Endodermal cell (in vitro differentiated cells): ENCODE results near the gene POMGNT1. TPM values are rescaled to one million over a fixed set of nuclear protein-coding genes. Genes with fewer than 3 reads are reported as not detected.
"Not testable (repeated sequence)": the region's sequence is repeated elsewhere in the genome, so short reads cannot be mapped to it uniquely, and the experiment has no call there.

Experiments
- DNase-seq: peaks from one replicate; pipeline ENCODE4 v3.0.0-alpha.2; 2017
- H3K27ac ChIP-seq: 2 replicates; pipeline ENCODE4 v1.5.1; 2013; ENCODE audit warnings: mild to moderate bottlenecking, low read depth, low read length, moderate library complexity
- H3K27me3 ChIP-seq: 2 replicates; pipeline ENCODE4 v1.6.1; 2013; ENCODE audit warnings: mild to moderate bottlenecking, low read length, moderate library complexity; ENCODE audit not compliant: insufficient read depth, control insufficient read depth, poor library complexity, severe bottlenecking
- H3K36me3 ChIP-seq: 2 replicates; pipeline ENCODE4 v1.7.0; 2013; ENCODE audit warnings: mild to moderate bottlenecking, low read length, moderate library complexity; ENCODE audit not compliant: control insufficient read depth, insufficient read depth
- H3K4me1 ChIP-seq: one replicate; pipeline ENCODE4 v1.7.0; 2013; ENCODE audit warnings: low read length; ENCODE audit not compliant: control insufficient read depth, insufficient read depth
- H3K4me3 ChIP-seq: 2 replicates; pipeline ENCODE4 v1.5.1; 2013; ENCODE audit warnings: mild to moderate bottlenecking, low read length, moderate library complexity
- H3K9ac ChIP-seq: 2 replicates; pipeline ENCODE4 v1.6.1; 2013; ENCODE audit warnings: mild to moderate bottlenecking, low read length, moderate library complexity; ENCODE audit not compliant: poor library complexity, severe bottlenecking; ENCODE audit errors: extremely low read depth
- H3K9me3 ChIP-seq: 2 replicates; pipeline ENCODE4 v1.6.1; 2013; ENCODE audit warnings: mild to moderate bottlenecking, low read length, moderate library complexity; ENCODE audit not compliant: control insufficient read depth
- H3K27ac Mint-ChIP-seq: 2 replicates; pipeline ENCODE4 v1.8.0; 2020; ENCODE audit warnings: mixed read lengths
- H3K27me3 Mint-ChIP-seq: 2 replicates; pipeline ENCODE4 v1.8.0; 2021; ENCODE audit warnings: mild to moderate bottlenecking, mixed read lengths; ENCODE audit not compliant: insufficient read depth
- H3K36me3 Mint-ChIP-seq: 2 replicates; pipeline ENCODE4 v1.8.0; 2020; ENCODE audit warnings: low read depth, mixed read lengths
- H3K4me1 Mint-ChIP-seq: 2 replicates; pipeline ENCODE4 v1.8.0; 2020; ENCODE audit warnings: mixed read lengths
- H3K4me3 Mint-ChIP-seq: 2 replicates; pipeline ENCODE4 v1.8.0; 2020; ENCODE audit warnings: mild to moderate bottlenecking, moderate library complexity, mixed read lengths
- H3K9me3 Mint-ChIP-seq: 2 replicates; pipeline ENCODE4 v1.8.0; 2020; ENCODE audit warnings: mild to moderate bottlenecking, mixed read lengths
- WGBS, 2 experiments: methylation state at CpG; one replicate each; pipeline versions ENCODE4 v1.1.5 to v1.1.7; 2013; ENCODE audit warnings: missing lambda C conversion rate in 2 of 2, mixed read lengths in 1 of 2; ENCODE audit not compliant: insufficient coverage in 1 of 2, insufficient read length in 1 of 2; 5-methylcytosine and 5-hydroxymethylcytosine counted together
- total RNA-seq, 2 donors: library from RNA; stranded (reverse); fragmentation: NEBNext Ultra II Directional in 1 of 2; extraction: Animal tissue kit (Norgen Biotek cat#: 25700) in 1 of 2; gene quantifications; 2 replicates in 1 of 2; 3 replicates in 1 of 2; pipeline ENCODE4 v1.2.1, GENCODE V29; 2021
- TF ChIP-seq, protein P1 (sequence below): fragments of 200-600 bp; sonication (generic); conservative IDR thresholded peaks from 2 replicates; pipeline ENCODE4 v1.5.0; 2021; ENCODE audit warnings: antibody characterized with exemption, mild to moderate bottlenecking

POMGNT1 gene
- total RNA-seq, 2 donors from 2014 or later: 101 TPM

GRCh38 chr1:46246548-46247435 is 48.6 kb upstream of the POMGNT1 start:
- Histone ChIP-seq H3K27me3 (no peaks in the 10 kb centered on the region), H3K36me3 (peaks cover 31% of the 10 kb centered on the region), H3K27ac (peak overlapping the region; percentile 63), H3K9ac (peak overlapping the region; percentile 85), H3K9me3 (no peaks in the 10 kb centered on the region), H3K4me3 (peak overlapping the region; percentile 82), H3K4me1 (peaks cover 8% of the 10 kb centered on the region)
- Mint-ChIP-seq H3K4me1 (peaks cover 16% of the 10 kb centered on the region), H3K4me3 (peak overlapping the region; percentile 91), H3K9me3 (peaks cover 4% of the 10 kb centered on the region), H3K27ac (peak overlapping the region; percentile 98), H3K27me3 (peaks cover 2% of the 10 kb centered on the region), H3K36me3 (peaks cover 26% of the 10 kb centered on the region)
- TF ChIP-seq, protein P1, sequence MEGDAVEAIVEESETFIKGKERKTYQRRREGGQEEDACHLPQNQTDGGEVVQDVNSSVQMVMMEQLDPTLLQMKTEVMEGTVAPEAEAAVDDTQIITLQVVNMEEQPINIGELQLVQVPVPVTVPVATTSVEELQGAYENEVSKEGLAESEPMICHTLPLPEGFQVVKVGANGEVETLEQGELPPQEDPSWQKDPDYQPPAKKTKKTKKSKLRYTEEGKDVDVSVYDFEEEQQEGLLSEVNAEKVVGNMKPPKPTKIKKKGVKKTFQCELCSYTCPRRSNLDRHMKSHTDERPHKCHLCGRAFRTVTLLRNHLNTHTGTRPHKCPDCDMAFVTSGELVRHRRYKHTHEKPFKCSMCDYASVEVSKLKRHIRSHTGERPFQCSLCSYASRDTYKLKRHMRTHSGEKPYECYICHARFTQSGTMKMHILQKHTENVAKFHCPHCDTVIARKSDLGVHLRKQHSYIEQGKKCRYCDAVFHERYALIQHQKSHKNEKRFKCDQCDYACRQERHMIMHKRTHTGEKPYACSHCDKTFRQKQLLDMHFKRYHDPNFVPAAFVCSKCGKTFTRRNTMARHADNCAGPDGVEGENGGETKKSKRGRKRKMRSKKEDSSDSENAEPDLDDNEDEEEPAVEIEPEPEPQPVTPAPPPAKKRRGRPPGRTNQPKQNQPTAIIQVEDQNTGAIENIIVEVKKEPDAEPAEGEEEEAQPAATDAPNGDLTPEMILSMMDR: peak; percentile 13
- no peak for DNase-seq
- WGBS, 2 experiments: 8 to 19% methylated on average over 10 to 30 of the region's 35 CpGs

DNA sequence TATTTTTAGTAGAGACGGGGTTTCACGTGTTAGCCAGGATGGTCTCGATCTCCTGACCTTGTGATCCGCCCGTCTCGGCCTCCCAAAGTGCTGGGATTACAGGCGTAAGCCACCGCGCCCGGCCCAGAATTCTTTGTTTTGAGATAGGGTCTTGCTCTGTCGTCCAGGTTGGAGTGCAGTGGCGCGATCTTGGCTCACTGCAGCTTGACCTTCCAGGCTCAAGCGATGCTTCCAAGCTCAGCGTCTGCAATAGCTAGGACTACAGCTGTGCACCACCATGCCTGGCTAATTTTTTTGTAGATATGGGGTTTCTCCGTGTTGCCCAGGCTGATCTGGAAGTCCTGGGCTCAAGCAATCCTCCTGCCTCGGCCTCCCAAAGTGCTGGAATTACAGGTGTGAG is 47.9 kb upstream of the POMGNT1 start:
- H3K9ac ChIP-seq, H3K27ac ChIP-seq, H3K4me1 ChIP-seq, H3K27ac Mint-ChIP-seq, H3K9me3 ChIP-seq, H3K27me3 Mint-ChIP-seq, DNase-seq, H3K27me3 ChIP-seq, H3K9me3 Mint-ChIP-seq: not testable (repeated sequence)
- Mint-ChIP-seq H3K4me1 (peaks cover 16% of the 10 kb centered on the region), H3K36me3 (peaks cover 20% of the 10 kb centered on the region), H3K4me3 (peak overlapping the region; percentile 91)
- peaks cover 24% of the 10 kb centered on the region for H3K36me3 ChIP-seq
- H3K4me3 ChIP-seq: peak overlapping the region; percentile 82
- WGBS, 2 experiments: 94% methylated on average over 14 to 17 of the region's 17 CpGs

DNA sequence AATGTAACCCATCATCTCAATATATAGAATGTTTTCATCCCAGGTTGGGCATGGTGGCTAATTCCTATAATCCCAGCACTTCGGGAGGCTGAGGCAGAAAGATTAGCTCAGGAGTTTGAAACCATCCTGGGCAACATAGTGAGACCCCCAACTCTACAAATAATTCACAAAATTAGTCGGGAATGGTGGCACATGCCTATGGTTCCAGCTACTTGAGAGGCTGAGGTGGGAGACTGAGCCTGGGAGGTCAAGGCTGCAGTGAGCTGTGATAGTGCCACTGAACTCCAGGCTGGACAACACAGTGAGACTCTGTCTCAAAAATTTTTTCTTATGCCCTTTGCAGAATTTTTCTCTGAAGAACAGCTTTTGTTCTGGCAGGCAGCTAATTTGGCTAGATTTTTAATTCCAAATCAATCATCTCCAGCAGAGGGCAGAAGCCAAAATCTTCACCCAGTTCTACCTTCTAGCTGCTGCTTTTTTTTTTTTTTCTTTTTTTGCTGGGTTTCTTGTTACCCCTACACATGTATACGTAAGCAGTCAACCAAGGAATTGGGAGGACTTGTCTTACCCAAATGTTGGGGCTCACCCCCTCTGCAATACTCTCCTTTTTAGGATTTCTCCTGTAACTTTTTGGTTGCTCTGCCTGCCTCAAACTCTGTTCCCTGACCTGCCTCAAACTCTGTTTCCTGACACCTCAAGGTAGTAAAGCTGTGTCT is 46.6 kb upstream of the POMGNT1 start:
- Mint-ChIP-seq H3K36me3 (peaks cover 12% of the 10 kb centered on the region), H3K27ac (no peak overlapping the region)
- WGBS, 2 experiments: 77 to 84% methylated on average over 3 of the region's 3 CpGs

GRCh38 chr1:46243831-46244230 is 45.6 kb upstream of the POMGNT1 start:
- H3K4me3 Mint-ChIP-seq, H3K4me1 ChIP-seq, H3K36me3 ChIP-seq, DNase-seq, H3K9me3 ChIP-seq, H3K4me3 ChIP-seq, H3K36me3 Mint-ChIP-seq, H3K27ac ChIP-seq, H3K27me3 ChIP-seq, H3K27me3 Mint-ChIP-seq, H3K27ac Mint-ChIP-seq, H3K9ac ChIP-seq: not testable (repeated sequence)
- WGBS, 2 experiments: 94% methylated on average over 2 to 3 of the region's 3 CpGs
- H3K4me1 Mint-ChIP-seq: peaks cover 12% of the 10 kb centered on the region
- peaks cover 16% of the 10 kb centered on the region for H3K9me3 Mint-ChIP-seq

More for the DNA sequence above, 46.6 kb upstream of the POMGNT1 start:
- no peaks in the 10 kb centered on the region for H3K27me3 ChIP-seq
- no peaks in the 10 kb centered on the region for H3K9me3 ChIP-seq
- no peak overlapping the region for H3K27ac ChIP-seq
- peaks cover 16% of the 10 kb centered on the region for H3K4me1 Mint-ChIP-seq
- TF ChIP-seq, protein P1: peak; percentile 73
- peaks cover 6% of the 10 kb centered on the region for H3K9me3 Mint-ChIP-seq
- peak; percentile 46 for DNase-seq
- H3K4me1 ChIP-seq: peaks cover 8% of the 10 kb centered on the region
- H3K9ac ChIP-seq: no peak overlapping the region
- no peak overlapping the region for H3K4me3 Mint-ChIP-seq
- no peak overlapping the region for H3K4me3 ChIP-seq
- peaks cover 2% of the 10 kb centered on the region for H3K27me3 Mint-ChIP-seq
- peaks cover 13% of the 10 kb centered on the region for H3K36me3 ChIP-seq
